ENCODE data around the gene EVC. TPM values are rescaled to one million over a fixed set of nuclear protein-coding genes. Genes with fewer than 3 reads are reported as not detected.

EVC gene
- total RNA-seq, 1 experiment from 2014 or later, result 29.0 TPM

GRCh38 chr4:5720157-5720850, 9.3 kb downstream of the EVC start:
- intact Hi-C loops (cut with micrococcal nuclease), result no loop called here
- H3K36me3 Mint-ChIP-seq (ENCODE audit: insufficient read depth, unreplicated experiment), result peaks cover 49% of the 10 kb centered on the region
- H3K27me3 Mint-ChIP-seq (ENCODE audit: insufficient read depth, unreplicated experiment), result no peaks in the 10 kb centered on the region
- H3K4me1 Mint-ChIP-seq (ENCODE audit: insufficient read depth, unreplicated experiment), result peaks cover 14% of the 10 kb centered on the region
- CTCF ChIA-PET, result interaction anchor here (0.6 to 1.2 kb wide), 2 partner anchors 18 to 74 kb away, joined by 3 to 4 read pairs; no protein-coding TSS in a partner anchor
- POLR2A ChIA-PET, result no interaction called here
- no peaks in the 10 kb centered on the region for H3K9me3 Mint-ChIP-seq (ENCODE audit: unreplicated experiment)
- H3K4me3 Mint-ChIP-seq (ENCODE audit: unreplicated experiment), result no peak overlapping the region
- TF ChIP-seq, protein P1, sequence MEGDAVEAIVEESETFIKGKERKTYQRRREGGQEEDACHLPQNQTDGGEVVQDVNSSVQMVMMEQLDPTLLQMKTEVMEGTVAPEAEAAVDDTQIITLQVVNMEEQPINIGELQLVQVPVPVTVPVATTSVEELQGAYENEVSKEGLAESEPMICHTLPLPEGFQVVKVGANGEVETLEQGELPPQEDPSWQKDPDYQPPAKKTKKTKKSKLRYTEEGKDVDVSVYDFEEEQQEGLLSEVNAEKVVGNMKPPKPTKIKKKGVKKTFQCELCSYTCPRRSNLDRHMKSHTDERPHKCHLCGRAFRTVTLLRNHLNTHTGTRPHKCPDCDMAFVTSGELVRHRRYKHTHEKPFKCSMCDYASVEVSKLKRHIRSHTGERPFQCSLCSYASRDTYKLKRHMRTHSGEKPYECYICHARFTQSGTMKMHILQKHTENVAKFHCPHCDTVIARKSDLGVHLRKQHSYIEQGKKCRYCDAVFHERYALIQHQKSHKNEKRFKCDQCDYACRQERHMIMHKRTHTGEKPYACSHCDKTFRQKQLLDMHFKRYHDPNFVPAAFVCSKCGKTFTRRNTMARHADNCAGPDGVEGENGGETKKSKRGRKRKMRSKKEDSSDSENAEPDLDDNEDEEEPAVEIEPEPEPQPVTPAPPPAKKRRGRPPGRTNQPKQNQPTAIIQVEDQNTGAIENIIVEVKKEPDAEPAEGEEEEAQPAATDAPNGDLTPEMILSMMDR (IDR thresholded peaks at IDR 0.05; ENCODE audit: unreplicated experiment), result no peak
- BruUV-seq (replicated peaks), result no TSS peak
- no peak overlapping the region for H3K27ac Mint-ChIP-seq (ENCODE audit: low read depth, unreplicated experiment)
- no peak for DNase-seq (ENCODE audit: unreplicated experiment)

DNA sequence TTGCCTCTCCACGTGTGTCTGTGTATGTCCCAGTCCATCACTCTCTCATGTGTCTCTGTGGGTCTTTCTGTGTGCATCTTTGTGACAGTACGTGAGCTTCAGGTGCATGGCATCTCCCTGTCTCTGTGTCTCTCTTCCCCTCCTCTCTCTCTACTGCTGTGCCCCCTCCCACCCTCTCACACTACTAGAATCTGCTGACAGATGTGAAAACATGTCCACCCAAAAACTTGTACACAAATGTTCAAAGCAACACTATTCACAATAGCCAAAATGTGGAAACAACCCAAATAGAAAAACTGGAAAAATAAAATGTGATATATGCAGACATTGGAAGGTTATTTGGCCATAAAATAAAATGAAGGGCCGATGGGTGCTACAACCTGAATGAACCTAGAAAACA, 10.0 kb downstream of the EVC start:
- no peaks in the 10 kb centered on the region for H3K27me3 Mint-ChIP-seq (ENCODE audit: insufficient read depth, unreplicated experiment)
- ChIA-PET POLR2A (no interaction called here), CTCF (interaction anchor here (0.6 to 1.2 kb wide), 2 partner anchors 17 to 73 kb away, joined by 3 to 4 read pairs; no protein-coding TSS in a partner anchor)
- peaks cover 14% of the 10 kb centered on the region for H3K4me1 Mint-ChIP-seq (ENCODE audit: insufficient read depth, unreplicated experiment)
- peaks cover 46% of the 10 kb centered on the region for H3K36me3 Mint-ChIP-seq (ENCODE audit: insufficient read depth, unreplicated experiment)
- TF ChIP-seq, protein P1 (IDR thresholded peaks at IDR 0.05; ENCODE audit: unreplicated experiment), result no peak
- H3K9me3 Mint-ChIP-seq (ENCODE audit: unreplicated experiment), result no peaks in the 10 kb centered on the region
- no peak for DNase-seq (ENCODE audit: unreplicated experiment)
- no peak overlapping the region for H3K4me3 Mint-ChIP-seq (ENCODE audit: unreplicated experiment)
- BruUV-seq (replicated peaks), result no TSS peak
- intact Hi-C loops (cut with micrococcal nuclease), result no loop called here
- no peak overlapping the region for H3K27ac Mint-ChIP-seq (ENCODE audit: low read depth, unreplicated experiment)

- Mint-ChIP-seq H3K36me3 (ENCODE audit: insufficient read depth, unreplicated experiment) (peaks cover 46% of the 10 kb centered on the region), H3K27me3 (ENCODE audit: insufficient read depth, unreplicated experiment) (no peaks in the 10 kb centered on the region), H3K9me3 (ENCODE audit: unreplicated experiment) (no peaks in the 10 kb centered on the region), H3K27ac (ENCODE audit: low read depth, unreplicated experiment) (no peak overlapping the region), H3K4me3 (ENCODE audit: unreplicated experiment) (no peak overlapping the region), H3K4me1 (ENCODE audit: insufficient read depth, unreplicated experiment) (peaks cover 10% of the 10 kb centered on the region)
- intact Hi-C loops (cut with micrococcal nuclease), result no loop called here
- TF ChIP-seq, protein P1 (IDR thresholded peaks at IDR 0.05; ENCODE audit: unreplicated experiment), result no peak
- BruUV-seq (replicated peaks), result no TSS peak
- DNase-seq (ENCODE audit: unreplicated experiment), result no peak
- CTCF ChIA-PET, result no interaction called here
- POLR2A ChIA-PET, result interaction anchor here (0.9 kb wide), 1 partner anchor 26 kb away, joined by 3 read pairs; no protein-coding TSS in a partner anchor
Measured at GRCh38 chr4:5721923-5722322, 10.9 kb downstream of the EVC start.

GRCh38 chr4:5722328-5722727, 11.3 kb downstream of the EVC start:
- Mint-ChIP-seq H3K27ac (ENCODE audit: low read depth, unreplicated experiment) (no peak overlapping the region), H3K36me3 (ENCODE audit: insufficient read depth, unreplicated experiment) (peaks cover 46% of the 10 kb centered on the region)
- TF ChIP-seq, protein P1 (IDR thresholded peaks at IDR 0.05; ENCODE audit: unreplicated experiment), result no peak

More at GRCh38 chr4:5722328-5722727, 11.3 kb downstream of the EVC start:
- Mint-ChIP-seq H3K27me3 (ENCODE audit: insufficient read depth, unreplicated experiment) (no peaks in the 10 kb centered on the region), H3K9me3 (ENCODE audit: unreplicated experiment) (no peaks in the 10 kb centered on the region), H3K4me3 (ENCODE audit: unreplicated experiment) (no peak overlapping the region), H3K4me1 (ENCODE audit: insufficient read depth, unreplicated experiment) (peaks cover 6% of the 10 kb centered on the region)
- DNase-seq (ENCODE audit: unreplicated experiment), result no peak
- no TSS peak for BruUV-seq (replicated peaks)
- ChIA-PET POLR2A (interaction anchor here (0.9 kb wide), 1 partner anchor 26 kb away, joined by 3 read pairs; no protein-coding TSS in a partner anchor), CTCF (no interaction called here)
- intact Hi-C loops (cut with micrococcal nuclease), result no loop called here
